Psoas muscle (tissue), 8 donors: ENCODE measurements around the gene PRRT4. TPM values are rescaled to one million over a fixed set of nuclear protein-coding genes. Genes with fewer than 3 reads are reported as not detected.

Experiments
- ATAC-seq, 4 donors: fragments of 200-7000 bp; cut with Tn5 transposase; one replicate each; pipeline ENCODE4 v1.9.1; 2020; ENCODE audit warnings: moderate library complexity in 3 of 4, mild to moderate bottlenecking in 2 of 4
- DNase-seq, 2 donors: peaks; one replicate each; pipeline ENCODE4 v3.0.0-alpha.2; 2020
- H3K27ac ChIP-seq: fragments of 200-600 bp; one replicate; pipeline ENCODE4 v1.8.0; 2022
- H3K27me3 ChIP-seq, 3 donors: fragments of 200-600 bp in 1 of 3; one replicate each; pipeline versions ENCODE4 v1.6.1 to v1.8.0; 2013 to 2022; ENCODE audit warnings: low read length in 2 of 3, mild to moderate bottlenecking in 2 of 3, moderate library complexity in 1 of 3; ENCODE audit not compliant: insufficient read depth in 3 of 3
- H3K36me3 ChIP-seq, 2 donors: fragments of 200-600 bp in 1 of 2; one replicate each; pipeline versions ENCODE4 v1.6.1 to v1.8.0; 2013 to 2022; ENCODE audit warnings: low read depth in 1 of 2, mild to moderate bottlenecking in 1 of 2, moderate library complexity in 1 of 2; ENCODE audit not compliant: insufficient read depth in 1 of 2
- H3K4me1 ChIP-seq: fragments of 200-600 bp; one replicate; pipeline ENCODE4 v1.8.0; 2022
- H3K4me3 ChIP-seq: fragments of 200-600 bp; one replicate; pipeline ENCODE4 v1.8.0; 2022; ENCODE audit warnings: mild to moderate bottlenecking
- H3K9me3 ChIP-seq: fragments of 200-600 bp; one replicate; pipeline ENCODE4 v1.8.0; 2022
- CTCF ChIP-seq: fragments of 200-600 bp; IDR thresholded peaks from one replicate; pipeline ENCODE4 v1.8.0; 2022; ENCODE audit warnings: antibody characterized with exemption
- WGBS, 3 donors: extraction: QIAGEN DNeasy Blood & Tissue Kit; methylation state at CpG; one replicate each; pipeline versions ENCODE4 v1.1.6 to v1.1.7; 2013; 5-methylcytosine and 5-hydroxymethylcytosine counted together
- intact Hi-C, 2 donors: fragments of 100-400 bp; cut with DNase I; formaldehyde crosslinking; loops; one replicate each; pipeline versions ENCODE4 v1.11.0 to v1.14.2; 2022
- polyA plus RNA-seq, 3 donors: library from polyadenylated mRNA; stranded (reverse); fragments of 200-250 nt; gene quantifications; one replicate each; pipeline ENCODE4 v1.2.3, GENCODE V29; 2013
- total RNA-seq, 4 donors: library from RNA; stranded (reverse); fragmentation: NEBNext Ultra II Directional in 2 of 4; extraction: Animal tissue kit (Norgen Biotek cat#: 25700) in 2 of 4; gene quantifications; one replicate each; pipeline versions ENCODE4 v1.2.1 to v1.2.4, GENCODE V29; 2021 to 2023
- donor health status: healthy with polysubstance abuse.
- donor health status: DM: no; HTN: no; CAD: no; lungs with moderate emphysema.
- donor health status: Bipolar disorder and iron deficiency.
- donor health status: healthy.
- donor health status: DM: yes; HTN: yes; CAD: no.
- donor health status: DM: no; HTN: no; CAD: no.
- donor health status: DM: no; HTN: no; CAD: no.
- donor health status: DM: yes; HTN: yes; CAD: no.

Gene PRRT4
- total and polyA plus RNA-seq, 7 donors, result 0.87 to 27.7 (median 3.5) TPM

DNA sequence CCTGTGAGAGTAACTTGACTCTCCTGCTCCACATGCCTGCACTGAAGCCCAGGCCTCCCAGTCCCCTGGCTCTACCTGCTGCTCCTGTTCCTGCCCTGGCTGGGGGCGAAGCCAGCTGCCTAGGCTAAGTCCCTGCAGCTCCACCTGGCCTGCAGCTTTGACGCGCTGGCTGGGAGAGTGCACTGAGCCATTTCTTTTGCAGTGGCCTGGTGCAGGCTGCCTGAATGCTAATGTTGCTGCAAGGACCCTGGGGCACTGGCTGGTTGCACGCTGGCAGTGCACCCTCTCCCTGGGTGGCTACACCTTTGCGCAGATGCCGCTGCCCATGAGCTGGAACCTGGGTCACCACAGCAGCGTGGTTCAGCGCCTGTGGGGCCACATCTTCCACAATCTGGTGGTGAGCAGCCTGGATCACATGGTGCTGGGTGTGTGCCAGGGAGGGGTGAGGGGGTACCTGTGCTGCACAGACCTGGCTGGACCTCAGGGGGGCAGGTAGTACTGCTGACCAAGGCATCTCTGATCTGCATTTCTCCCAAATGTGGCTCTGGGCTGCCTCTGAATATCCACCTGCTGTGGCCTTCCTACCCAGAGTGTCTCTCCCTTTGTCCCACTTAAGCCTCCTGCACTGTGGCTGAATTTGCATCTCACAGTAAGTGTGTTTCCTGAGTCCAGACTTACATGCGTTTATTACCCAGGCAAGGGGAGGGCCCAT, 28.3 kb upstream of the PRRT4 start:
- intact Hi-C loops, result no loop called here

GRCh38 chr7:128389085-128389617, 27.7 kb upstream of the PRRT4 start:
- no peak for ATAC-seq
- 41 to 59% (median 53%) methylated on average over 2 of the region's 2 CpGs for WGBS, 3 donors
- peaks cover 10% of the 10 kb centered on the region for H3K4me1 ChIP-seq
- H3K4me3 ChIP-seq, result no peak overlapping the region
- H3K27me3 ChIP-seq, result no peaks in the 10 kb centered on the region
- TF ChIP-seq CTCF, result no peak
- H3K36me3 ChIP-seq, result peaks cover 0 to 4% of the 10 kb centered on the region in 2 donors
- H3K9me3 ChIP-seq, result no peaks in the 10 kb centered on the region
- intact Hi-C loops, result no loop called here
- H3K27ac ChIP-seq, result no peak overlapping the region
- DNase-seq, result no peak

More for the DNA sequence above, 28.3 kb upstream of the PRRT4 start:
- no peak for TF ChIP-seq CTCF
- Histone ChIP-seq H3K4me3 (no peak overlapping the region), H3K27ac (no peak overlapping the region), H3K9me3 (no peaks in the 10 kb centered on the region), H3K27me3 (no peaks in the 10 kb centered on the region), H3K36me3 (peaks cover 0 to 10% of the 10 kb centered on the region in 2 donors), H3K4me1 (peaks cover 10% of the 10 kb centered on the region)
- ATAC-seq (no peak), DNase-seq (no peak)
- 79 to 80% (median 80%) methylated on average over 9 of the region's 9 CpGs for WGBS, 3 donors

GRCh38 chr7:128388145-128388485, 26.6 kb upstream of the PRRT4 start:
- ATAC-seq (peak in 1 of 4 donors; percentile 4), DNase-seq (no peak)
- Histone ChIP-seq H3K27me3 (no peaks in the 10 kb centered on the region), H3K27ac (no peak overlapping the region), H3K9me3 (no peaks in the 10 kb centered on the region), H3K4me1 (peaks cover 17% of the 10 kb centered on the region), H3K36me3 (no peaks in the 10 kb centered on the region), H3K4me3 (no peak overlapping the region)
- 40 to 52% (median 44%) methylated on average over 3 of the region's 3 CpGs for WGBS, 3 donors
- intact Hi-C loops, result no loop called here
- no peak for TF ChIP-seq CTCF

DNA sequence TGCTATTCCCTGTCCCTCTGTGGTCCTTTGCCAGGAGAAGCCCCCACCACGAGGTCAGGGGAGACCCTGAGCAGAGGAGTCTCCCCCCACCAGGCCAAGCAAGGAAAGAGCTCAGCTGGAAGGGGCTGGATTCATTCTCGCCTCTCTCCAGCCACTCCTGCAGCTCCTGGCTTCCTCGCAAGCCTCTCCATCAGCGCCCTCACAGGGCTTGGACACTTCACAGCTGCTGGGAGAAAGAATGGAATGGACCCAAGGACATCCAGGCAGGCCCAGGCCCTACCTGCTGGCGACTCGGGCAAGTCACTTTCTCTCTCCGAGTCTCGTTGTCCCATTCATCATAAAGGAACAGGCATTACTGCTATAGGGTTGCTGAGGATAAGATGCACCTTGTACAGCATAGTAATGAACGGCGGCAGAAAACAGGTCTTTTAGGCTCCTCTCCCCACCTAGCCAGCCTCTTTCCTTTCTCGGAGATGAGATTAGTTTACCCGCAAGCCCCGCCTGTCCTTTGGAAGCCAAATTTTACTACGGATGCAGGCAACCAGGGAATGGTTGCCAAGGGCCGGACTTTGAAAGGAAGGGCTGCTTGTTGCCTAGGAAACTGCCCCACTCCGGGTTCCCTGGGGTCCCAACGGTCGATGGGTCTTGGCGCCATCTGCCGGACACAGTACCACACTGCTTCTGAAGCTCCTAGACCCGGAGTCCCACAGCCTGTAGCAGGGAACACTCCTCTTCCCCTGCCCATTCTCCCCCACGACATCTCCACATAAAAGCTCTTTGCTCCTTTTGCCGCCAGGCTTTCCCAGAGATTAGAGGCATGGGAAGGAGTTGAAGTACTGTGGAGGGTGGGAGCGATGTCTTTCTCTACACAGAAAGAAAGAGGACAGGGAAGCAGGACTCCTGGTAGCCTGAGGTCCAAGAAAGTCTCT, 26.0 kb upstream of the PRRT4 start:
- Histone ChIP-seq H3K9me3 (no peaks in the 10 kb centered on the region), H3K4me1 (peaks cover 20% of the 10 kb centered on the region), H3K27ac (no peak overlapping the region), H3K36me3 (no peaks in the 10 kb centered on the region), H3K27me3 (no peaks in the 10 kb centered on the region), H3K4me3 (no peak overlapping the region)
- TF ChIP-seq CTCF, result peak; percentile 90
- ATAC-seq (peak; percentile 75 to 94 (median 86)), DNase-seq (peak; percentile 83 to 92)
- WGBS, 3 donors, result 23 to 27% (median 24%) methylated on average over 24 of the region's 24 CpGs
- intact Hi-C loops, result loop anchor here (1.0 to 2.0 kb wide), 2 partner anchors 39 kb away; no protein-coding TSS in a partner anchor
